GM19395 (cell line): ENCODE results near the gene GGT6.

Experiments used
- ATAC-seq: cut with Tn5 transposase; IDR thresholded peaks from one replicate; pipeline ENCODE4 v1.9.1; 2021; ENCODE audit warnings: mild to moderate bottlenecking, moderate library complexity; ENCODE audit not compliant: unreplicated experiment

Gene GGT6

DNA sequence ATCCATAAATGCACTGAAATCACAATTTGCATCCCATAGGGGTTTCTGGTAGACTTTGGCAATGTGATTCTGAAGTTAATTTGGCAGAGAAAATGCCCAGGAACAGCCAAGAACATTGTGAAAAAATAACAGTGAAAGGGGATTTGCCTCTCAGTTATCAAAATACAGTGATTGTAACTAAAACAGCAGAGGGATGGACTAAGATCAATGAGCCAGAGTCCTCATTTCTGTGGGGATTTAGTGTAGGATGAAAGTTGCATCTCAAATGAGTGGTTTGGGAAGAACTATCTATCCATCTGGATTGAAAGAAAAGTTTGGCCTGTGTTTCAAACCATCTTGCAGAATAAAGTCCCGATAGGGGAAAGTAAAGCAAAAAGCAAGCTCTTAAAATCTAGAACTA lies 33.2 kb downstream of the GGT6 start:
- no peak for ATAC-seq

DNA sequence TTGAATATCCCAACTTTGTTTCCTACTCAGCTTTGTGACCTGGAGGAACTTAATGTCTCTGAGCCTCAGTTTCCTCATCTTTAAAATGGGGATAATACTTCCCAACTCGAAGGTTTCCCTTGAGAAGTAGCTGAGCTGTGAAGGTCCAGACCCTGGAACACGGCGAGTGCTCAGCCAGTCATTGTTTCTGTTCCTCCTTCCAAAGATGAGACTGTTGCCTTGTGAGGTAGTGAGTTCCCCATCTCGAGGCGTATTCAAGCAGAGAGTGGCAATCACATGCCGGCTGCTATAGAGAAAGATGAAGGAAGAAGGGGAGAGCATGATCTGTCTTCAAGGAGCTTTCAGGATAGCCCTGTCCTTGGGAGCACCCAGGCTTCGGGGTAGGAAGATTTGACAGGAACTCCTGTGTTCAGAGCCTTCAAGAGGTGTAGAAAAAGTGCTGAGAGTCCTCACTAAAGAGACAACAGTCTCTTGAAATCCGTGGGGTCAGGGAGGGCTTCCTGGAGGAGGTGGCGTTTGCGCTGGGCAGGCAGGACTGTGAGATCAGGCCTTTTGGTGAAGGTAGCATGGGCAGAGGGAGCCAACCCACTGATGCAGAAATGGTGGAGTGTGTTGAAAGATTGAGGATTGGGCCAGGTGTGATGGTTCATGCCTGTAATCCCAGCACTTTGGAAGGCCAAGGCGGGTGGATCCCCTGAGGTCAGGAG lies 34.5 kb downstream of the GGT6 start:
- ATAC-seq = no peak

DNA sequence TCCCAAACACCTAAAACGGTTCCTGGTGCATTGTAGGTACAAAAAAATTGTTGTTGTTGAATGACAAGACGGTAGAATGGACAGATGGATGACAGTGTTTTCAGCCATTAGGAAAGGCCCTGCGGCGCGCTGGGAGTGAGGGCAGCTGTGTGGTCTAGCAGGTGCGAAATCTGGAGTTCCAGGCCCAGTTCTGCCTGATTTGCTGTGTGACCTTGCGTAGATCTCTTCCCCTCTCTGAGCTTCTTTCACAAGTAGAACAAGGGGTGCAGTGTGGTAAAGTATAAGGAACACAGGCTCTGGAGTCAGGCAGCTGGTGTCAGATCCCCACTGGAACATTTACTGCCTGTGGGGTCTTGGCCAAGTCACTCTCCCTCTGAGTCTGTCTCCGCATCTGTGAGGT lies 36.4 kb downstream of the GGT6 start:
- ATAC-seq = no peak

DNA sequence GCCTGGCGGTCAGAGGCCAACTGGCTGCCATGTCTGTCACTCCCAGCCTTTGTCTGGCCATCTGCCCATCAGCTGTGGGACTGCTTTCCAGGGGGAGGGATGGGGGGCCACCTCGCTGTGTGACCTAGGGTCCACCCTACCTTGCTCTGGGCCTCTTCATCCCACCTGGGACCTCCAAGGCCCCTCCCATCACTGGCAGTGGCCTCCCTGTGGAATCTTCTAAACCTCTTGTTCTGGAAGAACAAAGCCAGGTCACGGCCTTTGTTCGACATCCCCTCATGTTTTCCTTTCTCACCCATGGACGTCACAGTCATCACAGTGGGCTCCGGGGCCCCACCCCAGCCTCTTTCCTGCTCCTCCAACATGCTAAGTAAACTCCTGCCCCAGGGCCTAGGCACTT lies 37.7 kb downstream of the GGT6 start:
- ATAC-seq = no peak

DNA sequence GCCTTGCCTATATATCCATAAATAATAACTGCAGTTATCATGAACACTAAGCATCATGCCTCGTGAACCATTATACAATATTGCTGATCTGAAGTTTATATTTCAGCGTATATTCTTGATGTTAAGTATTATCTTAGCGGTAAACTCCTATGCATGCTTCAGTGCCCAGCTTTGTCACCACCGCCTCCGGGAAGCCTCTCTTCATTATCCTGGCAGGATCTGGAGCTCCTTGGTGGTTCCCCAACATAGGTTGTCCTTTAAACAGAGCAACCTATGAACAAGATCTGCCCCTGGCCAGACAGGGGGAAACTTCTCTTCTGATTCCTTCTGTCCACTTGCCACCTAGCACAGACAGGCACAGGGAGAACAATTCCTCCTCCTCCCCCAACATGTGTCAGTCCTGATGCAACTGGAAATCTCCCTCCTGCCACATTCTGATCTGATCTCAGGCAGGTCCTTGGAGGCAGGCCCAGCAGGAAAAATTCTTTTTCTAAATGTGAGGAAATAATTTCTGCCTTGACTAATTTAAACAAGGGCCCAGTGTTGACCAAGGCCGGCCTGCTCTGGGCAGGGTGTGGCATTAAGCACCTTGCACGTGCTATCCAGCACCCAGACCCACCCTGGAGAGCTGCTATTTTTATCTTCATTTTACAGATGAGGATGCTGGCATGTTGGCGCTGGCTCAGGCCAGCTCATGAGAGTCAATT lies 39.3 kb downstream of the GGT6 start:
- ATAC-seq = no peak

DNA sequence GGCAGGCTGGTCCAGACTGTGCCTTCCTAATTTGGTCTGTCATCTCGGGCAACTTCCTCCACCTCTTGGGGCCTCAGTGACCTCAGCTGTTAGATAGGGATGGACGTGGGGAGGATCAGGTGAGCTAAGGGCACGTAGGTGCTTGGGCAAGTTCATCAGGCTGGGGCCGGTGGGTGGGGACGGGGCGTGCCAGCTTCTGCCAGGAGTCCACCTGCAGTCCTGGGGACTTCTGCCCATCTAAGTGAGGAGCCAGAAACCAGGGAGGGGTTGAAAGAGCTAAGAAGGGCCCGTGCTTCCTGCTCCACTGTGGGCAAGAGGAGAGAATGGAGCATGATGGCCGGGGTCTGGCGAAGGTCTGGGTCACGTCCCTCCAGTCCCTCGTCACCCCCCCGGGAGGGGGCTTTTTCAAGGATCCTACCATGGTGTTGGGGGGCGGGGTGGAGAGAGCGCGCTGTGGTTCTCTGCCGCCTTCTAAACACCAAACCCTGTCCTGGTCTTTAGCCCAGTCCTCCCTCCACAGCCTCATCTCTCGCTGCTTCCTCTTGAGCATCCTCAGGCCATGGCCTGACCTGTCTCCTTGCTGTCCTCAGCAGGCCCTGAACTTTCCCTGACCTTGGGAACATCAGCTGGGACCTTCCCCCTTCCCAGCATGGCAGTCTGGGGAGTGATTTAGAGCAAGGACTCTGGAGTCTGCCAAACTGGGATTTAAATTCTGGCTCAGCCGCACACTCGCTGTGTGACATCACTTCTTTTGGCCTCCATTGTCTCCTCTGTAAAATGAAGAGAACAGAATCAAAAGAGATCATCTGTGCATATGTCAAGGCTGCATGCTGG lies 40.1 kb downstream of the GGT6 start:
- ATAC-seq = no peak

DNA sequence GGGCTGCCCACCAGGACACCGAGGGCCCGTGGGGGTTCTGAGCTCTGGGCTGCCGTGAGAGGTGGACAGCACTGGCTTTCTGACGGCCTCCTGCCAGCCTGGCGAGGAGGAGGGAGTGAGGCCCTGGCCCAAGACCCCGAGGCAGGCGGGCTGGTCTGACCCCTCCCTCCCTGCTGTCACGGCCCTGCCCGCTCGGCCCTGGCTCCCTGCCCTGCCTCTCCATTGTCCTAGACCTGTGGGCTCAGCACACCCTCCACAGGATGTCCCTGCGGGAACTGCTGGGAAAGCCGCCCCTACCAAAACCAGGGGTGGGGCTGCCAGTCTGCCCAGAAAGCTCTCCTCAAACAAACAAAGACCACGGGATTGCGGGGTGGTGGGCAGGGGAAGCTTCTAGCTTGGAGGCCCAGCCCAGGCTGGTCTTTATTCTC lies 41.0 kb downstream of the GGT6 start:
- ATAC-seq = no peak

DNA sequence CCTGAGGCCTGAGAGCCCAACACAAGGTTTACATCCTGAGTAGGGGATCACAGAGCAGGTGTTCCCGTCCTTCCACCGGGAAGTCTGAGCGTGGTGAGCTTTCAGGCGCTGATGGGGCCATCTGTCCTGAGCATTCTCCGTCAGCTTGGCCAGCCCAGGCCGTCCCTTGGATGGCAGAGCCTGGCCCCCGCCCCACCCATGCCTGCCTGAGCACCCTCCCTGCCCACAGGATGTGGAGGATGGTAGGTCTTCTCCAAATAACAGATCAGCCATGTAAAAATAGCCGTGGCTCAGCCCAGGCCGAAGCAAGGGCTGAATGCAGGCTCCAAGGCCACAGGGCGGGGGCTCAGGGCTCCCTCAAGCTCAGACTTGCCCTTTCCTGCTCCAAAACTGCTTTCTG lies 41.5 kb downstream of the GGT6 start:
- ATAC-seq = no peak

DNA sequence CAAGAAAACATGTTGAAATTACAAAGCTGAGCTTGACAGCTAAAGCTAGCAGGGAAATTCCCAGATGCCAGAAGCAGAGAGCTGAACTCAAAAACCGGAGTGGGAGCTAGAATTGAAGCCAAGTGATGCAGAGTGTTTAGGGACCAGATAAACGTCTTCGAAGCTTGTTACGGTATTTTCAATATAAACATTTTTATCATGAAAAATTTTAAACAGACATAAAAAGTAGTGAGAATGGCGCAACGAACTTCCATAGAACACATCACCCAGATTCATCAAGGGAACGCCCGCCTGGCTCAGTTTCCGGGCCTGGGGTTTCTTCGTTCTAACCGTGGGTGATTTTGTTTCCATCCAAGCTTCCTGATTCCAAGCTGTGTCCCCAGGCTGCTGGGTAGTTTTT lies 43.6 kb downstream of the GGT6 start:
- no peak for ATAC-seq

DNA sequence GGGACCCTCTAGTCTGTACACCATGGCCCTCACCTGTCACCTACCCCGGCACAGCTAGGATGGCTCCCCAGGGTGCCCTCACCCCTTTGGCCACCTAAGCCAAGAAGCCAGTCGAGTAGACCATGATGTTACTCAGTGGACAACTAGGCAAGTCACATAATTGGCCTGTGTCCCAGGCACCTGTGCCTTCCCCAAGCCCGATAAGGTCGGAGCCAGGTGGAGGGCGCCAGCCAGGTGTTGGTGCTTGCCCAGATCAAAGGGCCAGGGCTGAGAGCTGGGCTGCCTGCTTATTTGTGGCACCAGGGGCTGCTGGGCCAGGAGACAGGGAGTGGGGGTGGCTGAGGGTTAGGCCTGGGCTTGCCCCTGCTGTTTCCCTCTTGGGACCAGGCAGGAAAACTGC lies 44.9 kb downstream of the GGT6 start:
- ATAC-seq = no peak

DNA sequence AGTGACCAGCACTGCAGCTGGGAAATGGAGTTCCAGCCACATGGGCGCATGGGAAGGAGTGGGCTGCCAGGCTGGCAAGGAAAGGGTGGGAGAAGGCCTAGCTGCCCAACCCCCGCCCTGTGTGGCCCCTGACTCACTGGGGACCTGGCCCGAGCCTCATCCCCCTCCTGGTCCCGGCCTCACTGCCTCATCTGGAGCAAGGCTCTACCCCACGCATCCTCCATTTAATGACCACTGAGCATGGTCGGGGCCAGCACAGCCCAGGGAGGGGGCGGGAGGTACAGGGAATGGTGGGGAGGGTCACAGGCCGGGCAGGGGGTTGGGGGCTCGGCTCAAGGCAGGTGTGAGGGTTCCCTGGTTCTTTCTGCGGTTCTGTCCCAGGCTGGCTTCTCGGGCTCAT lies 45.6 kb downstream of the GGT6 start:
- ATAC-seq = no peak

DNA sequence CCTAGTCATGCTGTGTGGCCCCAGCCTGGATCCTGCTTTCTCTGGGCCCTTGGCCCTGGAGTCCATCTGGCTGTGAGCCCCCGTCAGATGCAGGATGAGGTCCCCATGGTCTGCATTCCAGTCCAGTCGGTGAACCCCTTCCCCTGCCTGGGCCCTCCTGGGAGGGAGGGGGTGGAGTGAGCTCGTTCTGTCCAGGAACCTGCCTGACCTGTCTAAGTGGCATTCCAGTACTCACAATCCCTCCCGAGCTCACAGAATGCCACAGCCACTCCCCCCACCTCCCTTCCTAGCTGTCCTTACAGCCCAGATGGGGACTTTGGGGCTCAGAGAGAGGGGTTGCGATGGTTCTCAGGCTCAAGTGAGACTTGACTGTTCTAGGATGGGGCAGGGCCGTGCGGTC lies 46.2 kb downstream of the GGT6 start:
- no peak for ATAC-seq

DNA sequence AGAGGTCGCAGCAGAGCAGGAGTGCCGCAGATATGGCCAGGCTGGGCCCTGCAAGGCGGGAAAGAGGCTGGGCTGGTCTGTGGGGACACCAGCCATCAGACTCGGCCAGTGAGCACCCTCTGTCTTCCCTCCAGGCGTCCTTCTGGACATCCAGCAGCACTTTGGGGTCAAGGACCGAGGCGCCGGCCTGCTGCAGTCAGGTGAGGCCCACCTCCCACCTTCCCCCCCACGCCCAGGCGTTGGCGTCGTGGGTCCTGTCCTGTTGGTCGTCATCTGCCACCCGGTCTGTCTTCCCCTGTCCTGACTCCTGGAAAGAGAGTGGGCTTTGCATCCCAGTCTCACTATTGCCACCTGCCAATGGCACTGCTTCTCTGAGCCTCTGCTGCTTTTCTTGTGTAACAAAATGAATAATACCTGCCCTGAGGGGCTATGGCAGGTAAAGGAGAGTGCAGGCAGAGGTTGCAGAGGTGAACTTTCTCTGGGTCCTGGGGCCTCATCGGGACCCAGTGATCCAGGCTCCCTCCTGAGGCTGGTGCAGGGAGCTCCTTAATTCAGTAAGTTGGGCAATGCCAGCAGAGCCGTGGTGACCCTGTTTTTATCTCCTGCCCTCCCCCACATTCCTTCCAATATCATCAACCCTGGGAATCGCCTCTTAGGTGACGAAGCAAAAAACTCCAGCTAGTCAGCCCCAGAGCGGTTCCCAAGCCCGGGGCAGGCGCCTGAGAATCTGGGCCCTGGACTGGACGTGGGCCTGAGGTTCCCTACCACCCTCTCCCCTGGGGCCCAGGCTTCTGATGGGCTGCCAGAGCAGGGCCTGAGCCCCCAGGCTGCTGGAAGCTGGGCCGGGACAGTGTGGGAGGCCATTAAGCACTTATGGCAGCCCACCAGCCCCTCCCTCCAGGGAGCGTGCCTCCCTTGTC lies 47.0 kb downstream of the GGT6 start:
- ATAC-seq = no peak

DNA sequence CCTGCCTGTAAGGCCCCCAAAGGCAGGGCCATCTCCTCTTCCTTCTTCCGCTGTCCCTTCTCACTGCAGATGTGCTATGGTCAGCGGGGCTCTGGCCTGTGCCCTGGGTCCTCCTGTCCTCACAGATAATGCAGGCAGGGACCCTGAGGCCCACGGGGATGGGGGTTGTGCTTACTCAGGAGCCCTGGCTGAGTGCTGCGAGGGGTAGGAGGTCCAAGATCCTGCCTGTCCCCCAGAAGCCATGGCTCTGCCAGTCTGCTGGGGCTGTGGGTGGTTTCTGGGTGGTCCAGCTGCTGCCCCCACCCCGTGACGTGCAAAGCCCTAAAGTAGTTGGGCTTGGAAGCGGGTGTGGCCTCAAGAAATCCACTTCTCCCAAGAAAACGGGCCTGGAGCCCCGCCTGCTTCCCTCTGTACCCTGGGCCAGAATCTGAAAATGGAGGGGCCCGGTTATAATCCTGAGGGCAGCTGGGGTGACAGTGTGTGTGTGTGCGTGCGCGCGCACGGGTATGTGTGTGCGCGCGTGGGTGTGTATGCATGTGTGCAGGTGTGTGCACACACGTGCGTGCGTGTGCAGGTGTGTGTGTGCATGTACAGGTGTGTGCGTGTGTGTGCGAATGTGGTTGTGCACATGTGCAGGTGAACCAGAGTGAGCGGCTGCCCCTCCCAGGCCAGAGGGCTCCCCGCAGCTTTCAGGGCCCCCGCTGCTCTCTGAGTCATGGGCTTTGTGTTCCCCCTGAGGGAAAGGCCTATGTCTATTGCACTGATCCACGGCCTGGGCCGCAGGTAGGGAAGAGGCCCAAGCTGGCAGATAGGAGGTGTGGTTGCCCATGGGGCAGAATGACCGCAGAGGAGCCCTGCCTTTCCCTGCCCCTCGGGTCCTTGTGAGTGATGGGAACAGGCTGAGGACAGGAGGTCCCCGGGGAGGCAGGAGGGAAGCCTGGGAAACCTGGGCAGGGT lies 47.9 kb downstream of the GGT6 start:
- ATAC-seq = no peak

DNA sequence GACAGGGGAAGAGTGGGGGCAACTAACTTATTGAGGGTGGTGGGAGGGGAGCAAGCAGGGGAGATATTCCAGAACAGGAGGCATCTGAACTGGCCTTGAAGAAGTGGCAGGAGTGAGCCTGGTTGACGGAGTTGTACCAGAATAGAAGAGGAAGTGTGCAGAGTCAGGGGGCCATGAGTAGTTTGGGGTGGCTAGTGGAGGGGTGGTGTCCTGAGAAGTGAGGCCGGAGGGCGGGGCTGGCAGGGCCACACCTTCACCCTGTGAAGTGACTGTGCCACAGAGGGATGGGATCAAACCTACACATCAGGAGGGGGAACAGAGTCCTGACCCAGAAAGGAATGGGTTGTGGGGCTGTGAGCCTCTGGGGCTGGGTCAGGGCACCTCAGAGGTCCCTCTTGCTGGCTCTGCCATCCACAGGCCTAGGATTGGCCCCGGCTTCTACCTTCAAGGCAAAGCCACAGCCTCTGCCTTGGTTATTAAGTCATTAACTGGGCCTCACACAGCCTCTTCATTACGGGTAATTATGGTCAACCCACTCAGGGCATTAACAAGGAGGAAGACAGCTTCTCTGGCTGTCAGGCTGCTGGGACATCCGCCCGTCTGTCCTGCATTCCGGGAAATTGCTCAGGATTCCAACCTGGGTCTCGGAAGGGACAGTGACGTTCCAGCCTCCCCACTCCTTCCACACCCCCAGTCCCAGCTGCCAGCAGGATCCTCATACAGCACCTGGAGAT lies 49.0 kb downstream of the GGT6 start:
- ATAC-seq = no peak

DNA sequence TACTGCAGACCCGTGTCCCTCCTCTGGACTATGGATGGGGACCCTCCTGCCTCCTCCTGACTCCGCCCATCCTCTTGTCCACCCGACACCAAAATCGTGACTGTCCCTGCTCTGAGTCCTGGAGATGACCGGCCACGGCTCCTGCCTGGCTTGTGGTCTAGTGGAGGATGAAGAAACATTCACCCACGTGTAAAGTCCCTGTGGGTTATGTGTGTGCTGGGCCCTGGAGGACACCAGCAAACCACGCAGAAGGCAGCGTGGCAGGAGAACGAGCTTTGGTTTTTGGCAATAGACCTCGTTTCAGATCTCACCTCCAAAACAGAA lies 49.8 kb downstream of the GGT6 start:
- no peak for ATAC-seq

DNA sequence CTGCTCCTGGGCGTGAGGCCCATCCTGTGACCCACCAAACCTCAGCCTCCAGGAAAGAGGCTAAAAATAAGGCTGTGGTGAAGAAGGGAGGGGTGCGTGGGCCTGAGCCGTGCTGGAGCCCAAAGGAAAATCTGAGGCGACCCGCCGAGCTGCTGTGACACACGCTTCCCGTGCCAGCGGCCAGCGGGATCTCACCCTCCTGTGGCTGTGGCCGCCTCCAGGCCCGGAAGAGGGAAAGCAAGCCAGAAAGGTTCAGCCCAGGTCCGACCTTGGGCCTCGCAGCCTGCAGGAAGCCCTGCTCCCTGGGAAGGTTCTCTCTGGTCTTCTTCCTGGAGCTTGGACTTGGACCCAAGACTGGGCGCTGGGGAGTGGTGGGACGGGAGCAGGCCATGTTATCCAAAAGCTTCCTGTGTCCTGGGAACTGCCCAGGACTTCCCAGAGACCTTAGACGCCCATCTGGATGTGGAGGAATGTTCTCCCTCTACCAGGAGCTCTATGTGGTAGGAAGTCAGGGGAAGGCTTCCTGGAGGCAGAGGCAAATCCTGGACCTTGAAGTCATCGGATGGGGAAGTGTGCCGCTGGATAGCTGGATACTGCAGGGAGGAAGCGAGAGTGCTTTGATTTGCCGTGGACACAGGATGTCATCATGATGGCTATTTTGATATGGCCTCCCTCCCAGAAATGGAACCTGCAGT lies 50.3 kb downstream of the GGT6 start:
- no peak for ATAC-seq

DNA sequence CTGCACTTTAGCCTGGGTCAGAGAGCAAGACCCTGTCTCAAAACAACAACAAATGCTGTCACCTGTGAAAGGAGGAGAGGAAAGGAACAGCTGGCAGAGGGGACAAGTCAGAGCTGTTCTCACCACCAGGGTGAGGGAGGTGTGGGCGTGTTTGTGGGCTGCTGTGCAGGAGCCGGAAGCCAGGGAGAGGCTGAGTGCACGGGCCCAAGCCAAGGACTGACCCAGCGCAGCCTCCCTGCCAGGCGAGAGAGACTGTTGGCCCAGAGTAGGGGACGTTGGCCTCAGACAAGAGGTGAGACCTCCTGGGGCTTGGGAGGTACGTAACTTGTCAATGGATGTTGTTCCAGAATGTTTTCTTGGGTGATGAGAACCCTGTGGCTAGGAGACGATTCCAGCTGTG lies 51.0 kb downstream of the GGT6 start:
- ATAC-seq = no peak

DNA sequence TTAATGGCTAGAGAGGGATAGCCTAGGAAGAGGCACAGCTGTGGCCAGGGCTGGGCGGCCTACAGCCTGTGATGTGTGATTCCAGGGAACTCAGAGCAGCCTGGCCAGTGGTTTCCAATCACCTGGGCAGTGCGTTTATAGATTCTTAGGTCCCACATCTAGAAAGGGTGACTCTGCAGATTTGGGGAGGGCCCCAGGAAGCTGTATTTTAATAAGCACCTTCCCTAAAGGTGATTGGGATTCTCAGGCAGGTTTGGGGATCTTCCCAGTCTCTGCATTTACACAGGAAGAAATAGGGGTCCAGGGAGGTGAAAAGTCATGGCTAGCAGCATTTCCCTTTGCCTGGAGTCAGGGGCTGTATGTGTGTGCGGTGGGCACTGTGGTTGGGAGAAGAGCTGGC lies 52.2 kb downstream of the GGT6 start:
- ATAC-seq = no peak
